GM18499 (cell line): ENCODE measurements around the gene ANTXR1.

Source experiments
- ATAC-seq: cut with Tn5 transposase; IDR thresholded peaks from one replicate; pipeline ENCODE4 v1.9.1; 2021; ENCODE audit warnings: moderate number of reproducible peaks; ENCODE audit not compliant: insufficient read depth, unreplicated experiment

ANTXR1 gene

DNA sequence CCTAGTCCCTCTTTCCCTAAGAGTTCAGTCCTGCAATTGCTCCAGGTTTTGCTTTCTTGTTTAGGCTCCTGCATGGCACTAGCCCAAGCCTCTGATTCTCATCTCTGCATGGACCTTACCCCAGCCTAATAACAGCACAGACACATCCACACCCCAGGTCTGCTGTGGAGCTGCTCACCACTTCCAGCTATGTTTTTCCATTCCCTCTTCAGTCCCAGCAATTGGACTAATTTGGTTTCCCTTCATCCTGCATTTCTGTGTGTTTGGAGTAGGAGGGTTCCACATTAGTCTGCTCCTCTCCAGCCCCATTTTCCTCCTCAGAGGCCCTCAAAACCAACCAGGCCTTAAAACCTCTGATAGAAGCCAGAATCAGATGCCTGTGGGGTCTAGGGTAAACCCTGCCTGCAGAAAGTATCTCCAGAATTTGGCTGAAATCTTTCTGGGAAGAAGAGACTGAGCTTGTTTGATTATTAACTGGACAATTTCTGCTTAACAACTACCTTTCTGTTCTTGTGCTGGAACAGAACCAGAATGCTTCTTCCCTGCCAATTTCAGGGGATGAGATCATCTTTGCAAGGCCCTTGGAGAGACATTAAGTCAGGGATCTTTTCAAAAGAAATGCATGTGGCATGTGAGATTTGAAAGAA lies 278.1 kb downstream of the ANTXR1 start:
- no peak for ATAC-seq

DNA sequence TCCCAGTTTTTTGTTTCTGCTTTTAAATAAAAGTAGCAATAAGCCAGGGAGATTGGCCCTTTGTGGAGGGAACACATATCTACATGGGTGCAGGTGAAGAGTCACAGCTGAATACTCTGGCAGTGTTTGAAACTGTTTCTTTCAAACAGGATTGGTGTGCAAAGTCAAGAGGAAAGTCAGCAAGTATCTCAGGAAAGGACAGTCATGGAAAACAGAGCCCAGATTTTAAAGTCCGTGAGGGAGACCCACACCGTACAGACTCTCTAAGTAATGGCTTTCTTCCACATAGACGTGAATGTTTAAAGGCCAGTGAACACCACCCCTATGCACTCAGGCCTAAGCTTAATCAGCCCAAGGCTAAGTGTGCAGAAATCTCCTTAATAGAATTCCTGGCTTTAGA lies 278.7 kb downstream of the ANTXR1 start:
- no peak for ATAC-seq

DNA sequence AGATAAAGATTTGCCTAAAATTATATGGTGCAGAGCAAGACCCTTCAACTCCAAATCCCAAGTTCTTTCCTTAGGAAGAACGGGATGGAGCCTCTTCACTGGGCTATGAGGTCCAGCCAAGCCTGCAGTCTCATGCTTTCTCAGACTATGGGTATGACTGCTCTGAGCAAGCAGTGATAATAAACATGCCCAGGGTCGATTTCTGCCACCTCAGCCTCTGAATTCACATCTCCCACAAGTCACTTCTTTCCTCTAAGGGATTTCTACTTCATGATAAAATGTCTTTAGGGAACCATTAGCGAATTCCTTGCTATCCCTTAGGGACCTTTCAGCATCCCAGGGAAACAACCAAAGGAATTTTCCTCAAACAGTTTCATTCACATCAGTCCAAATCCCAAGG lies 279.3 kb downstream of the ANTXR1 start:
- ATAC-seq = no peak

DNA sequence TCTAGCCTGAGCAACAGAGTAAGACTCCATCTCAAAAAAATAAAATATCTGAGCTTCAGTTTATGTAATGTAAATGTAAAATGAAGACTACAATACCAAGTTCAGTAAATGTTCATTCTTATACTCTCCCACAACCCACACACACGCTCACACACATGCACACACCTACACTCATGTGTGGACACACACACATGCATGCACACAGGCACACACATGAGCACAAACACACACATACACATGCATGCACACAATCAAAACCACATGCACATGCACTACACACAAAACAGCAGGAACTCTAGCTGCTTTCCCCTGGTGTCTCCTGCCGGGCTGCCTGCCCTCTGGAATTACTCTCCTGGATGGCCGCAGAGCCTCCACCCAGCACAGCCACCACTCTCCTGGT lies 283.4 kb downstream of the ANTXR1 start:
- ATAC-seq = no peak

DNA sequence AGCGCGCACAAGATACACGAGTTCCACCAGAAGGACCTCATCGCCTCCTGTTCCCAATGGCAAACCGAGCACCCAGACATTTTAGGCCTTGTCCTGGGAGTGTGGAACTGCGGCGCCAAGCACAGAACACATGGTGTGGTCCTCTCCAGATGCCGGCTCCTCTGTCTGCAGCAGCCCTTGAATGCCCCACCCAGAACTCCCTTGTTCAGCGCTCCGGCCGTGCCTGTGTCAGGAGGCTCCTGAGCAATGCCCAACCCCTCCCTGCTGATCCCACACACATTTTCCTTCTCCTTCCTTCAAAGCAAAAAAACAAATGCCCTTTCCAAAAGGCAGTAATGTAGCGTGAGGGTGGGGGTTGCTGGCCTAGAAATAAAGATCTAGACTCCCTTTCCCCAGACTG lies 284.2 kb downstream of the ANTXR1 start:
- no peak for ATAC-seq

DNA sequence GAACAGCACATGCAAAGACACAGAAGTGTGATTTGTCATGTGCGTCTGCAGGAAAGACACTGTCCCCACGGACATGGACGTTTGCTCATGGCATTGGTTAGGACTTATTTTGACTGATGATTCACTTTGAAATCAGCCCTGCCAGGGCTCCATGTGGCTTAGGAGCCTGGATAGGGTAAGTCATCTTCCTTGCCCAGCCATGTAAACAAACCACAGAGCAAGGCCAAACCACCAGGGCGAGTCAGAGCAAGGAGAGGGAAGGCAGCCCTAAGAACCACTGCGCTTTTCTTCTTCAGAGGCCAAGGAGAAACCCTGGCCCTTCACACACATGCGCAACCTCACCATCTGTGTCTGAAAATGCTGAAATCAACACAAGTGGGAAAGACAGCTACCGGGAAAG lies 285.3 kb downstream of the ANTXR1 start:
- ATAC-seq = no peak

DNA sequence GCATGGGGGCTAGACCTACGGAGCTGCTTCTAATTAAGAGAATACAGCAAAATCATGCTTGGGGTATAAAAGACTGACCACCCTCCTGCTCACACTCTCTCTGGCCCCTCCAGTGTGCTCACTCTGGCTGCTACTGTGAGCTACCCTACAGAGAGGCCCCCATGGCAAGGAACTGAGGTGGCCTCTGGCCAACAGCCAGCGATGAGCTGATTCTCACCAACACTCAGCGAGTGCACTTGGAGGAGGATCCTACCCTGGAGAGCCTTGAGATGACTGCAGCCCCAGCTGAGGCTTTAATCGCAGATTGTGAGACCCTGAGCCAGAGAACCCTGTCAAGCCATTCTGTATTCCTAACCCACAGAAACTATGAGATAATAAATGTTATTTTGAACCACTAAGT lies 285.9 kb downstream of the ANTXR1 start:
- ATAC-seq = no peak
